Peyer's patch (tissue), 4 donors: ENCODE measurements around the gene PPP1CB. TPM values are rescaled to one million over a fixed set of nuclear protein-coding genes. Genes with fewer than 3 reads are reported as not detected.

Experiments used
- DNase-seq, 3 donors: peaks; one replicate each; pipeline ENCODE4 v3.0.0-alpha.2; 2017 to 2019
- H3K27ac ChIP-seq, 4 donors: fragments of 200-600 bp; sonication (generic); one replicate each; pipeline ENCODE4 v1.5.1; 2016 to 2019
- H3K27me3 ChIP-seq, 2 donors: fragments of 200-600 bp; sonication (generic); one replicate each; pipeline ENCODE4 v1.5.1; 2019
- H3K36me3 ChIP-seq, 3 donors: fragments of 200-600 bp; sonication (generic); one replicate each; pipeline ENCODE4 v1.5.1; 2016 to 2019
- H3K4me1 ChIP-seq, 4 donors: fragments of 200-600 bp; sonication (generic); one replicate each; pipeline ENCODE4 v1.5.1; 2016 to 2019
- H3K4me3 ChIP-seq, 4 donors: fragments of 200-600 bp; sonication (generic); 1 replicate in 3 of 4; 2 replicates in 1 of 4; pipeline ENCODE4 v1.5.1; 2016 to 2019; ENCODE audit warnings: mild to moderate bottlenecking in 1 of 4
- H3K9me3 ChIP-seq, 4 donors: fragments of 200-600 bp; sonication (generic); one replicate each; pipeline ENCODE4 v1.5.1; 2016 to 2019; ENCODE audit warnings: mild to moderate bottlenecking in 1 of 4
- POLR2A ChIP-seq, 2 donors: fragments of 450-650 bp; IDR thresholded peaks; one replicate each; pipeline ENCODE4 v1.5.1; 2017; ENCODE audit warnings: antibody characterized with exemption in 2 of 2, mild to moderate bottlenecking in 2 of 2, moderate library complexity in 2 of 2
- total RNA-seq, 4 donors: library from RNA; depleted of rRNA; stranded (reverse); fragments of >200 nt; gene quantifications; one replicate each; pipeline ENCODE4 v1.1.0, GENCODE V29; 2016
- TF ChIP-seq, protein P1 (sequence below), 6 experiments: fragments of 450-650 bp in 4 of 6; fragments of 200-600 bp in 2 of 6; sonication (generic) in 1 of 6; IDR thresholded peaks; one replicate each; pipeline ENCODE4 v1.5.1; 2017 to 2019; ENCODE audit warnings: antibody characterized with exemption in 6 of 6, mild to moderate bottlenecking in 3 of 6, moderate library complexity in 1 of 6

Gene PPP1CB
- total RNA-seq, 4 donors from 2014 or later, result 92.8 to 200 (median 123) TPM

- H3K27me3 ChIP-seq, result no peaks in the 10 kb centered on the region
- no peaks in the 10 kb centered on the region for H3K9me3 ChIP-seq
- DNase-seq, result no peak
- TF ChIP-seq, protein P1, sequence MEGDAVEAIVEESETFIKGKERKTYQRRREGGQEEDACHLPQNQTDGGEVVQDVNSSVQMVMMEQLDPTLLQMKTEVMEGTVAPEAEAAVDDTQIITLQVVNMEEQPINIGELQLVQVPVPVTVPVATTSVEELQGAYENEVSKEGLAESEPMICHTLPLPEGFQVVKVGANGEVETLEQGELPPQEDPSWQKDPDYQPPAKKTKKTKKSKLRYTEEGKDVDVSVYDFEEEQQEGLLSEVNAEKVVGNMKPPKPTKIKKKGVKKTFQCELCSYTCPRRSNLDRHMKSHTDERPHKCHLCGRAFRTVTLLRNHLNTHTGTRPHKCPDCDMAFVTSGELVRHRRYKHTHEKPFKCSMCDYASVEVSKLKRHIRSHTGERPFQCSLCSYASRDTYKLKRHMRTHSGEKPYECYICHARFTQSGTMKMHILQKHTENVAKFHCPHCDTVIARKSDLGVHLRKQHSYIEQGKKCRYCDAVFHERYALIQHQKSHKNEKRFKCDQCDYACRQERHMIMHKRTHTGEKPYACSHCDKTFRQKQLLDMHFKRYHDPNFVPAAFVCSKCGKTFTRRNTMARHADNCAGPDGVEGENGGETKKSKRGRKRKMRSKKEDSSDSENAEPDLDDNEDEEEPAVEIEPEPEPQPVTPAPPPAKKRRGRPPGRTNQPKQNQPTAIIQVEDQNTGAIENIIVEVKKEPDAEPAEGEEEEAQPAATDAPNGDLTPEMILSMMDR (IDR thresholded peaks at IDR 0.05), result no peak
- TF ChIP-seq POLR2A (IDR thresholded peaks at IDR 0.05), result no peak
- peaks cover 0 to 6% (median under 1%) of the 10 kb centered on the region in 4 donors for H3K4me1 ChIP-seq
- H3K36me3 ChIP-seq, result no peaks in the 10 kb centered on the region
- no peak overlapping the region for H3K27ac ChIP-seq
- H3K4me3 ChIP-seq, result no peak overlapping the region
These were observed 6.4 kb upstream of the PPP1CB start for GRCh38 chr2:28745225-28745624.

DNA sequence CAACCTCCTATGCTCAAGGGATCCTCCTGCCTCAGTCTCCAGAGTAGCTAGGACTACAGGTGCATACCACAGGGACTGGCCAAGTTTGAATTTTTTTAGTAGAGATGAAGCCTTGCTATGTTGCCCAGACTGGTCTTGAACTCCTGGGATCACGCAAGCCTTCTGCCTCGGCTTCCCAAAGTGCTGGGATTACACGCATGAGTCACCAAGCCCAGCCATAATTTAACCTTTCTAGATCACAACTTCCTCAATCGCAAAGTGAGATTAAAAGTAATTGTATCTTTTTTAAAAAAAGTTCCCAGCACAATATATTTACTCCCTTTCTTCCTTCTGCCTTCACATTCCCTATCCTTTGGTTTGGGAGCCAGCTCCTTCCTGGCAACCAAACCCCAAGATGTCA is 5.8 kb upstream of the PPP1CB start:
- H3K4me1 ChIP-seq, result peaks cover 0 to 11% (median 4%) of the 10 kb centered on the region in 4 donors
- no peaks in the 10 kb centered on the region for H3K36me3 ChIP-seq
- H3K4me3 ChIP-seq, result no peak overlapping the region
- no peaks in the 10 kb centered on the region for H3K27me3 ChIP-seq
- no peak for DNase-seq
- no peaks in the 10 kb centered on the region for H3K9me3 ChIP-seq
- TF ChIP-seq, protein P1 (IDR thresholded peaks at IDR 0.05), result no peak
- TF ChIP-seq POLR2A (IDR thresholded peaks at IDR 0.05), result no peak
- H3K27ac ChIP-seq, result no peak overlapping the region

- no peak overlapping the region for H3K27ac ChIP-seq
These were observed 5.1 kb upstream of the PPP1CB start for GRCh38 chr2:28746429-28747111.

DNA sequence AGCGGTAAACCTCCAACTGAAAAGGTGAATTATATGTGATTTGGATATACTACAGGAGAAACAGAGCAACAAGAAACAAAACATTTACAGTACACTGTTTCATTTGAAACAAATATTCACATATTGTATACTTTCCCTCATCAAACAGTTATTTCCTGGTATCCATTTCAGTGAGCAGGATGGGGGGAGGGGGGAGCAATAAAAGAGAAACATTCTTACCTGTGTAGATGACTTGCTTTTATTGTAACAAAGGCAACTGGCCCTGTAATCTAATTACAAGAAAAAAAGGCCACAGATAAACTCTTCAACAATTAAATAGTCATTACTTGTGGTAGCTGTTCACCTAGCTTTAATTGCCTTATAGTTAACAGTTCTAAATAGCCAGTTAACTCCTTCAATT is 3.9 kb upstream of the PPP1CB start:
- no peak for TF ChIP-seq POLR2A (IDR thresholded peaks at IDR 0.05)
- TF ChIP-seq, protein P1 (IDR thresholded peaks at IDR 0.05), result no peak
- Histone ChIP-seq H3K9me3 (no peaks in the 10 kb centered on the region), H3K4me3 (no peak overlapping the region), H3K4me1 (peaks cover 0 to 11% (median 5%) of the 10 kb centered on the region in 4 donors), H3K36me3 (no peaks in the 10 kb centered on the region), H3K27ac (peak overlapping the region in 3 of 4 donors; percentile 2 to 71 (median 37)), H3K27me3 (no peaks in the 10 kb centered on the region)
- peak in 1 of 3 donors; percentile 51 for DNase-seq

More at GRCh38 chr2:28746429-28747111, 5.1 kb upstream of the PPP1CB start:
- Histone ChIP-seq H3K4me3 (no peak overlapping the region), H3K36me3 (no peaks in the 10 kb centered on the region), H3K4me1 (peaks cover 0 to 11% (median 5%) of the 10 kb centered on the region in 4 donors), H3K27me3 (no peaks in the 10 kb centered on the region), H3K9me3 (no peaks in the 10 kb centered on the region)
- no peak for DNase-seq
- TF ChIP-seq POLR2A (IDR thresholded peaks at IDR 0.05), result no peak
- TF ChIP-seq, protein P1 (IDR thresholded peaks at IDR 0.05), result no peak

DNA sequence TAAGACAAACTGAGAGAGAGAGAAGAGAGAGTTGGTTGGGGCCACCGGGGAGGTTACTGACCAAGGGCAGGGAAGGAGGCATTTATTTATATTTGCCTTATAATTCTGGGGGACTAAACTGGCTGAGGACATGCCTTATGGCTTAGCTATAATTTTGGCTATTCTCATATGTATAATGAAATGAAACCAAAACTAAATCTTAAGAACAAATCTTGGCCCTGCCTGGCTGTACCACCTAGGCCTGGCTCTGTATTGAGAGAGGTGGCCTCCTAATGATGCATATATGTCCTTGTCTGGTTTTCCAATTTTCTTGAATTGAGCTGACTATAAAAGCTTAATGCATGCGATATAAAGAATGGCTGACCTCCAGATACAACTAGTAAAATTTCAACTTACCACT is 3.5 kb upstream of the PPP1CB start:
- H3K4me1 ChIP-seq, result peaks cover 0 to 11% (median 5%) of the 10 kb centered on the region in 4 donors

More for the DNA sequence above, 3.5 kb upstream of the PPP1CB start:
- Histone ChIP-seq H3K27me3 (no peaks in the 10 kb centered on the region), H3K4me3 (no peak overlapping the region), H3K36me3 (no peaks in the 10 kb centered on the region), H3K27ac (peak overlapping the region in 3 of 4 donors; percentile 2 to 71 (median 37)), H3K9me3 (no peaks in the 10 kb centered on the region)
- DNase-seq, result no peak
- no peak for TF ChIP-seq POLR2A (IDR thresholded peaks at IDR 0.05)
- TF ChIP-seq, protein P1 (IDR thresholded peaks at IDR 0.05), result no peak
